IgD-negative memory B cell (primary cell): ENCODE results near the gene IFIT2. TPM values are rescaled to one million over a fixed set of nuclear protein-coding genes. Genes with fewer than 3 reads are reported as not detected.
A peak's percentile ranks its signal among the peaks of the same experiment; 100 is the strongest.
"Not testable (repeated sequence)": the region's sequence is repeated elsewhere in the genome, so short reads cannot be mapped to it uniquely, and the experiment has no call there.

Experiments
- H3K27ac Mint-ChIP-seq, 3 donors: one replicate each; pipeline ENCODE4 v1.8.0; 2020 to 2022; ENCODE audit warnings: mild to moderate bottlenecking in 3 of 3, mixed read lengths in 3 of 3, moderate library complexity in 1 of 3
- H3K27me3 Mint-ChIP-seq: one replicate; pipeline ENCODE4 v1.8.0; 2021; ENCODE audit warnings: mixed read lengths
- H3K36me3 Mint-ChIP-seq: one replicate; pipeline ENCODE4 v1.8.0; 2020; ENCODE audit warnings: mild to moderate bottlenecking, mixed read lengths
- H3K4me1 Mint-ChIP-seq, 3 donors: one replicate each; pipeline ENCODE4 v1.8.0; 2020 to 2022; ENCODE audit warnings: mixed read lengths in 3 of 3, mild to moderate bottlenecking in 1 of 3
- H3K4me3 Mint-ChIP-seq, 4 donors: one replicate each; pipeline ENCODE4 v1.8.0; 2020 to 2022; ENCODE audit warnings: mild to moderate bottlenecking in 4 of 4, mixed read lengths in 4 of 4, moderate library complexity in 3 of 4
- H3K9me3 Mint-ChIP-seq, 3 donors: one replicate each; pipeline ENCODE4 v1.8.0; 2020 to 2021; ENCODE audit warnings: mixed read lengths in 3 of 3, mild to moderate bottlenecking in 1 of 3
- polyA plus RNA-seq: library from polyadenylated mRNA; unstranded; fragments of 300-500 nt; fragmentation: Illumina TruSeq; gene quantifications from one replicate; pipeline ENCODE4 v1.2.3, GENCODE V29; 2021

Gene IFIT2
- polyA plus RNA-seq, 1 donor from 2014 or later = 13.6 TPM

DNA sequence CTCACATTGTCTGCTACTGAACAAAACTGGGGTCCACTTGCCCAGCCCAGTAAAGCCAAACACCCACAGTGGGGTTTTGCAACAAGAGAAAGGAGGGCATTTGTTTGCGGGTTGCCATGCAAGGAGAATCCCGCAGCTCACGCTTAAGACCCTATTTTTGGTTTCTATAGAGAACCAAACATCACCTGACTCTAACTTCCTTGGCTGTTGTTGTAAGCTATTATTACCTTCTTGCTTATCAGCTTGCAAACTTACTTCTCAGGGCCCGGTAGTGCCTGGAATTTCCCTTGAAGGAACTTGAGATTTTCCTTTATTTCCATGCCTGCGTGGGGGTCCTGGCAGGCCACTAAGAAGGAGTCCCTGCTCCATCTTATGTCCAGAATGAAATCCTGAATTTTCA lies 46.6 kb downstream of the IFIT2 start:
- Mint-ChIP-seq H3K4me1 (peaks cover 29 to 45% (median 43%) of the 10 kb centered on the region in 3 donors), H3K9me3 (peaks cover 0 to 4% (median 3%) of the 10 kb centered on the region in 3 donors), H3K36me3 (peaks cover 3% of the 10 kb centered on the region), H3K27me3 (no peaks in the 10 kb centered on the region), H3K27ac (no peak overlapping the region), H3K4me3 (peak overlapping the region in 1 of 4 donors; percentile 42)

DNA sequence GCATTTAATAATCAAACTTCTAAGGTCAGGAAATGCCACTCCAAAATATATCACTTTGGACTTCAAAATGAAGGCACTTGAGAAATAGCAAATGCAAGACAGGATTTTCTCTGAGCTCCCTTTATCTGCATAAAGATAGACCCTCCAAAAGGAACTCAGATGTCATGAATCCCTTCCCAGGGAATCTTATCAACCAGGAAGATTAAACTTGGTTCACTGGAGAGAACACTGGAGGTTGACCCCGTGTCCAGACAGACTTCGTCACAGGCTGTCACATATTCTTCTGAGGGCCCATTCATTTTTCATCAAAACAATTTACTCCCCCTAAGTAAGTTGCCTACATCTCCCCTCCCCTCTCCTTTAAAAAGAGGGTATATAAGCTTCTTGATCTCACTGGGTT lies 47.1 kb downstream of the IFIT2 start:
- no peak overlapping the region for H3K4me3 Mint-ChIP-seq
- peaks cover 0 to 5% (median 3%) of the 10 kb centered on the region in 3 donors for H3K9me3 Mint-ChIP-seq
- peaks cover 4% of the 10 kb centered on the region for H3K36me3 Mint-ChIP-seq
- peaks cover 29 to 45% (median 43%) of the 10 kb centered on the region in 3 donors for H3K4me1 Mint-ChIP-seq
- no peaks in the 10 kb centered on the region for H3K27me3 Mint-ChIP-seq
- H3K27ac Mint-ChIP-seq = no peak overlapping the region

DNA sequence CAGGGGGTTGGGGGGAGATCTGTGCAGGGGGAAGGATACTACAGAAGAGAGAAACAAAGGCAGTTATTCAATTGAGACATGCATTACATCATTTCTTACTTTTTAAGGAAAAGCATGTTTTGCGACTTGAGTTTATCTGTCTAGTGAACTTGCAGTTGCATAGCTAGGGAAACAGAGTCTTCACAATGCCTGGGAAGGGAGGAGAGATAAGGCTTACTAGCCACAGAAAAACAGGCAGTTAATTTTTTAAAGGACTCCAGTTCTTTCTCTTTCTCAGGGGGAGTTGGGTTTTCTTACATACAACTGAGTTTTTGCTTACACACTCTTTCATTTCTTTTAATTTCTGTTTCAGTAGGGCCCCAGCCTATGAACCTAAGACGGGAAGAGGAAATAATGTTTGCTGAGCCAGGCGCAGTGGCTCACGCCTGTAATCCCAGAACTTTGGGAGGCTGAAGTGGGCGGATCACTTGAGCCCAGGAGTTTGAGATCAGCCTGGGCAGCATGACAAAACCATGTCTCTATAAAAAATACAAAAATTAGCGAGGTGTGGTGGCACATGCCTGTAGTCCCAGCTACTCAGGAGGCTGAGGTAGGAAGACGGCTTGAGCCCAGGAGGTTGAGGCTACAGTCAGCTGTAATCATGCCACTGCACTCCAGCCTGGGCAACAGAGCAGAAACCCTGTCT lies 48.9 kb downstream of the IFIT2 start:
- H3K4me3 Mint-ChIP-seq = peak overlapping the region; percentile 31 to 91 (median 54)
- H3K27ac Mint-ChIP-seq = peak overlapping the region in 1 of 3 donors; percentile 66
- not testable (repeated sequence) for H3K36me3 Mint-ChIP-seq, H3K9me3 Mint-ChIP-seq, H3K27me3 Mint-ChIP-seq
- H3K4me1 Mint-ChIP-seq = peaks cover 29 to 45% (median 43%) of the 10 kb centered on the region in 3 donors

DNA sequence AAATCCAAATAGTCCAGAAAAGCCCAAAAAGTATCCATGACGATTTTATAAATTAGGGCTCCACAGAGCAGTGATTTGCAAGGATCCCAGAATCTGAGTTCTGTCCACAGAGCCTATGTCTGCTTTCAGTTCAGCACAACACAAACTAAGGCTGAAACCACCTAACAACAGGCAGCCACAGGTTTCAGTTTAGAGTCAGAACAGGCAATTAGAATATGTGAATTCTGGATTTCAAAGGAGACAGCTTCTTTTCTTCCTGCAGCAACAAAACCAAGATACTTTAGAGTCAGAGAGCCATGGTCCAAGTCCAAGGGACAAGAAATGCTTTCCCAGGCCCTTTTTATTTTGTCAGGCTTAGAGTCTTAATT lies 49.5 kb downstream of the IFIT2 start:
- Mint-ChIP-seq H3K4me3 (peak overlapping the region; percentile 22 to 91 (median 54)), H3K27me3 (no peaks in the 10 kb centered on the region), H3K4me1 (peaks cover 29 to 45% (median 43%) of the 10 kb centered on the region in 3 donors), H3K36me3 (peaks cover 4% of the 10 kb centered on the region), H3K9me3 (peaks cover 0 to 5% (median 3%) of the 10 kb centered on the region in 3 donors), H3K27ac (peak overlapping the region in 1 of 3 donors; percentile 66)

DNA sequence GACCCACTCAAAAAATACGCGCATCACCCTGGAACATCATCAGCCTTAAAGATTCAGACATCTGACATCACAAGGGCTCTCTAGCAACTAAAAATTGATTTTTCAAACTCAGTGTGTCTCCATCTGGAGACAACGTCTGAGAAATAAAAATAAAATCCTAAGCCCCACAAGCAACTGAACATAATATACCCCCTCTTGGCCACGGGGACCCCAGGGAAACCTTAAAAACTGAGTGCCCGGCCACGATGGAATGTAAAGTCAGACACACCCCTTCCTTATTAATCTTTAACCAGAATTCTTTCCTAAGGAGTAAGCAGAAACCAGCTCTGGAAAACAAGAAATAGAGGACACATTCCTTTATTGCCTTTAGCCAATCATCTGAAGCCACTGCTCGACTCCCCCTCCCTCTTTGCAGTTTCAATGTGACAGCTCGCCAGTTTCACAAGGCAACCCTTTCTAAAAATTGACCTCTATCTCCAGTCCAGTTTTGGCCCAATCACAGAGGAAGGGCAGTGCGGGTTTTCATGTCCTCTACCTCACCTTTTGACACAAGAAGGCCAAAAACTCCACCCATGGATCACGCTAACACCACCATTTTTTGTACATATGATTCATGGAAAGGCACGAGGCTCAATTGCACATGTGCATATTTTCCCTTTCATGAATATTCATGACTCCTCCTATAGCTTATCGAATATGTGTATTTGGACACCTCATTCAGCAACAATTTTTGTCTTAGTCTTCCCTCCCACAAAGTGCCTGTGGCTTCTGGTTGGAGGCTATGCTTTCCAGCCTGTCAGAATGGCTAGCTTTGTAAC lies 50.1 kb downstream of the IFIT2 start:
- Mint-ChIP-seq H3K9me3 (peaks cover 0 to 5% (median 3%) of the 10 kb centered on the region in 3 donors), H3K27ac (peak overlapping the region in 2 of 3 donors; percentile 48 to 66), H3K36me3 (peaks cover 4% of the 10 kb centered on the region), H3K4me1 (peaks cover 27 to 43% (median 42%) of the 10 kb centered on the region in 3 donors), H3K4me3 (peak overlapping the region in 2 of 4 donors; percentile 72 to 91), H3K27me3 (no peaks in the 10 kb centered on the region)

DNA sequence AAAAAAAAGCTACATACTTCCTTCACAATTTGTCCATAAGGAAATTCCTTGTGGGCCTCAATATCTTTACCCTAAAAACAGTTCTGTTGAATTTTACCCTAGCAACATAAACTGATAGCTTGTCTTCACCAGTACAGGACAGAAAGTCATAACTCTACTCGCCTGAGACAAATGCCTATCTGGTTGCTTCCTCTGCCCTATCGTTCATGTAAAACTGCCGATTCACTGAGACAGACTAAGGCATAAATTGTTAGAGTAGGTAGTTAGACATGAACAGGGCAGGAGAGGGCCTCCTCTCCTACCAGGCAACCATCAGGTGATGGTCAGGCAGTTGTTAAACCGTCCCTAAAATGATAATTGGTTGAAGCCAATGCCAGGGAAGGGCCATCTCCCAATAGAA lies 51.0 kb downstream of the IFIT2 start:
- peaks cover 24 to 41% (median 36%) of the 10 kb centered on the region in 3 donors for H3K4me1 Mint-ChIP-seq
- no peak overlapping the region for H3K4me3 Mint-ChIP-seq
- peaks cover 4% of the 10 kb centered on the region for H3K36me3 Mint-ChIP-seq
- no peaks in the 10 kb centered on the region for H3K27me3 Mint-ChIP-seq
- H3K9me3 Mint-ChIP-seq = peaks cover 0 to 5% (median 3%) of the 10 kb centered on the region in 3 donors
- H3K27ac Mint-ChIP-seq = no peak overlapping the region

DNA sequence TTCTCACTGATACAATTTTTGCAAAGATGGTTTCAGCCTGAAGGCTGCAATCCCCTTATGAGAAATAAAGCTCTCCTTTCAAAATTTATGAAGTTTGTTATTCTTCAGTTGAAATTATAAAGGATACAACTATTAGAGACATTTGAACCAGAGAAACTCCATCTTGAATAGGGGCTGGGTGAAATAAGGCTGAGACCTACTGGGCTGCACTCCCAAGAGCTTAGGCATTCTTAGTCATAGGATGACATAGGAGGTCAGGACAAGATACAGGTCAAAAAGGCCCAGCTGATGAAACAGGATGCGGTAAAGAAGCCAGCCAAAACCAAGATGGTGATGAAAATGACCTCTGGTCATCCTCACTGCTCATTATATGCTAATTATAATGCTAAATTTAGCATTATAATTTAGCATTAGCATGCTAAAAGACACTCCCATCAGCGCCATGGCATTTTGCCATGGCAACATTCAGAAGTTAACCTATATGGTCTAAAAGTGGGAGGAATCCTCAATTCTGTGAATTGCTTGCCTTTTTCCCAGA lies 53.6 kb downstream of the IFIT2 start:
- Mint-ChIP-seq H3K4me1 (peaks cover 12 to 22% (median 19%) of the 10 kb centered on the region in 3 donors), H3K9me3 (peaks cover 0 to 5% (median 3%) of the 10 kb centered on the region in 3 donors), H3K27ac (no peak overlapping the region), H3K27me3 (no peaks in the 10 kb centered on the region), H3K36me3 (peaks cover 4% of the 10 kb centered on the region), H3K4me3 (no peak overlapping the region)

DNA sequence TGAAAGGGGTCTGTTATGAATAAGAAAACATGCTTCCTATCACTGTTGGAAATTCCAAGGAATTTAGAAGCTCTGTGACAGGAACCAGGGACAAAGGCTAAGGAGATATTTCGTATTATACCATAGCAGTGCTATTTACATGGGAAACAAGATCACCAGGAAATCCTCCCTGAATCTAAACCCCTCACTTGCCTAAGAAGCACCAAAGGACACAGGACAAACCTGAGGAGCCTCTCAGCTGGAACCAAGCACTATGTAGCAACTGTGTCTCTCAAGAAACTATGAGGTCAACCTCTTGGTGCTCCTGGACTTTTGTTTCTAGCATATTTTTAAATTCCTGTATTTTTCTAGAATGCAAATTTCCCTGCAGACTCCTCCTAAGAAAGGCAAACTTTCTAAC lies 55.2 kb downstream of the IFIT2 start:
- Mint-ChIP-seq H3K27ac (no peak overlapping the region), H3K4me3 (no peak overlapping the region), H3K27me3 (no peaks in the 10 kb centered on the region), H3K36me3 (peaks cover 1% of the 10 kb centered on the region), H3K4me1 (peaks cover 2 to 6% (median 3%) of the 10 kb centered on the region in 3 donors), H3K9me3 (peaks cover 0 to 5% (median 3%) of the 10 kb centered on the region in 3 donors)

DNA sequence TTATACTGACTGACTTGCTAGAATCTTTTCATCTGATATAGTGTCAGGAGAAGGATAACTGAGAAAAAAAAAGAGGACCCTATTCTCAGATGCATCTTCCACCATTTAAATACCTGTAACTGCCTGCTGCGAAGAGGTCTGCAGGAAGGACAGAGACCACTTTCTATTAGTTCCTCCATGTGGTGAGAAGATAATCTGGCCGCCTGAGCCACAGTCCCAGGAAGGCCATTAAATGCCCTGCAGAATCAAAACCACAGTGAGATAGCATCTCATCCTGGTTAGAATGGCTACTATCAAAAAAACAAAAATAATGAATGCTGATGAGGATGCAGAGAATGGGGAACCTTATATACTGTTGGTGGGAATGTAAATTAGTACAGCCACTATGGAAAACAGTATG lies 56.1 kb downstream of the IFIT2 start:
- Mint-ChIP-seq H3K4me3 (no peak overlapping the region), H3K27ac (no peak overlapping the region), H3K27me3 (no peaks in the 10 kb centered on the region), H3K4me1 (peaks cover 0 to 5% (median 2%) of the 10 kb centered on the region in 3 donors), H3K9me3 (peaks cover 0 to 5% (median 3%) of the 10 kb centered on the region in 3 donors), H3K36me3 (peaks cover 1% of the 10 kb centered on the region)

Other genes starting within 250 kb of the IFIT2 start
- gene CH25H, start 94.7 kb upstream of the IFIT2 start, polyA plus RNA-seq = not detected
- gene LIPA, start 50.3 kb upstream of the IFIT2 start, polyA plus RNA-seq = 73.9 TPM
- 16.9 TPM for gene IFIT3, start 26.0 kb downstream of the IFIT2 start, polyA plus RNA-seq
- not detected for gene IFIT1B, start 76.0 kb downstream of the IFIT2 start, polyA plus RNA-seq
- 8.5 TPM for gene IFIT1, start 90.6 kb downstream of the IFIT2 start, polyA plus RNA-seq
- gene IFIT5, start 112.5 kb downstream of the IFIT2 start, polyA plus RNA-seq = 17.3 TPM
- not detected for gene SLC16A12, start 233.5 kb downstream of the IFIT2 start, polyA plus RNA-seq